ENCODE results near the gene JAKMIP1. TPM values are rescaled to one million over a fixed set of nuclear protein-coding genes. Genes with fewer than 3 reads are reported as not detected.

JAKMIP1 gene
- total RNA-seq, 4 donors from 2014 or later = 0.26 to 0.48 TPM; not detected in 2

DNA sequence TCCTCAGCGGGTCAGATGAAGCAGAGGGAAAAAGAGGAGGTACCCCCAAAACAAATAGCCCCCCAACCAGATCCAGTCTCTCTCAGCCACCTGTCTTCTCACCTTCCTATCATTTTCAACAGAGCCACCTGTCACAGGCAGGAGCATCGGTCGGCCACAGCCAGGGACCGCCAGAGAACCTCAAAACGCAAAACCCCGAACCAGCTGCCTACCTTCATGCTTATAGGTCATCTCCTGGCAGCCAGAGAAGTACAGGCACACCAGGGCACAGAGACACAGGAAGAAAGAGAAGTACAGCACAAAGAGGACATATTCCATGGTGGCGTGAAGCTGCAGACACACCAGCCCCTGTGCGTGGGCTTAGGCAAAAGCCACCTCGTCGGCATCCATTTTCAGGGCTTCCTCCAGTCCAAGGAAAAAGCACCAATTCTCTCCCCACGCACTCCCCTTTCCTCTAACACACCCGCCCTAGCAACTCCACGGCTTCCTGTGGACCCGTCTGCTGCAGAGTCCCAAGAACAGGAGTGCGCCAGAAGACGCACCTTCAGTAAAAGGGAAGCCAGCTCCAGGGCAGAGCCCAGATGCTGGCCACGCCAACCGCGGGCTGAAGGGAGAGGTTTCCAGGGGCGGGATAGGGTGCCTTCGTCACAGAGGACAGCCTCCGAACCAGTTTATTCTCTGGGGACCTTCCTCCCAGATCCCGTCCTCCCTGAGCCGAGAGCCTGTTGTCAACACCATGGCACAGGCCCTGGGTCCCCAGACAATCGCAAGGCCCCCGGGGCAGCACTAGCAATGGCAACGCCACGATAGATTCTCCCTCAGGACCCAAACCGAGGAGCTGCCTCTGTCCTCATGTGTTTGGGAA lies 130.3 kb downstream of the JAKMIP1 start:
- Histone ChIP-seq H3K9me3 (no peaks in the 10 kb centered on the region), H3K4me1 (no peaks in the 10 kb centered on the region), H3K36me3 (no peaks in the 10 kb centered on the region), H3K27ac (no peak overlapping the region), H3K27me3 (no peaks in the 10 kb centered on the region), H3K4me3 (no peak overlapping the region)
- DNase-seq = no peak
- TF ChIP-seq CTCF (IDR thresholded peaks at IDR 0.05) (no peak), POLR2A (IDR thresholded peaks at IDR 0.05) (no peak)
- intact Hi-C loops (cut with DNase I; ENCODE audit: low total_unique reads) = no loop called here

DNA sequence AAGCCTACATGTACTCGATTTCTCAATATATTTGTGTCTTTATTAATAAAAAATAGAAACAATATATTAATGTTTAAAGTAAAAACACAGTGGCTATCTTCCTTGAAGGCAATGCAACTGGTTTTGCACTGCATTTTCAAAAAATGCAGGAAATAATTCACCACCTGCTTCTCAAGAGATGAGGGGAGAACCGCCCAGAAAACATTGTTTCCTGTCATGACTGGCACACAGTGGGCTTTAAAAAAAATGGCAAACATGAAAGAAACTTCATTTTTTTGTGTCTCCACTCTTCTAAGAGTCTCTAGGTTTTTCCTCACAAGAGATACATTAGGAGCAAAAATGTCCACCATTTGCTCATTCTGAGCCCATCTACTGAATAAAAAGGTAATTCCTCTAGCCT lies 131.4 kb downstream of the JAKMIP1 start:
- no peaks in the 10 kb centered on the region for H3K27me3 ChIP-seq
- no peak overlapping the region for H3K27ac ChIP-seq
- H3K4me3 ChIP-seq = no peak overlapping the region
- DNase-seq = no peak
- intact Hi-C loops (cut with DNase I; ENCODE audit: low total_unique reads) = no loop called here
- no peaks in the 10 kb centered on the region for H3K4me1 ChIP-seq
- no peaks in the 10 kb centered on the region for H3K9me3 ChIP-seq
- no peaks in the 10 kb centered on the region for H3K36me3 ChIP-seq
- TF ChIP-seq CTCF (IDR thresholded peaks at IDR 0.05) (no peak), POLR2A (IDR thresholded peaks at IDR 0.05) (no peak)

- H3K9me3 ChIP-seq = no peaks in the 10 kb centered on the region
- no peaks in the 10 kb centered on the region for H3K27me3 ChIP-seq
- no peak overlapping the region for H3K27ac ChIP-seq
- H3K4me1 ChIP-seq = no peaks in the 10 kb centered on the region
- intact Hi-C loops (cut with DNase I; ENCODE audit: low total_unique reads) = no loop called here
- no peak for TF ChIP-seq CTCF (IDR thresholded peaks at IDR 0.05)
- TF ChIP-seq POLR2A (IDR thresholded peaks at IDR 0.05) = no peak
- DNase-seq = no peak
- H3K36me3 ChIP-seq = no peaks in the 10 kb centered on the region
- no peak overlapping the region for H3K4me3 ChIP-seq
Measured at GRCh38 chr4:6065934-6066590, 134.3 kb downstream of the JAKMIP1 start.

- TF ChIP-seq POLR2A (IDR thresholded peaks at IDR 0.05) (no peak), CTCF (IDR thresholded peaks at IDR 0.05) (no peak)
- no peak overlapping the region for H3K4me3 ChIP-seq
- H3K36me3 ChIP-seq = no peaks in the 10 kb centered on the region
- DNase-seq = no peak
- no peak overlapping the region for H3K27ac ChIP-seq
- H3K9me3 ChIP-seq = no peaks in the 10 kb centered on the region
- H3K4me1 ChIP-seq = no peaks in the 10 kb centered on the region
- intact Hi-C loops (cut with DNase I; ENCODE audit: low total_unique reads) = no loop called here
- no peaks in the 10 kb centered on the region for H3K27me3 ChIP-seq
Measured at GRCh38 chr4:6065166-6065565, 135.2 kb downstream of the JAKMIP1 start.

DNA sequence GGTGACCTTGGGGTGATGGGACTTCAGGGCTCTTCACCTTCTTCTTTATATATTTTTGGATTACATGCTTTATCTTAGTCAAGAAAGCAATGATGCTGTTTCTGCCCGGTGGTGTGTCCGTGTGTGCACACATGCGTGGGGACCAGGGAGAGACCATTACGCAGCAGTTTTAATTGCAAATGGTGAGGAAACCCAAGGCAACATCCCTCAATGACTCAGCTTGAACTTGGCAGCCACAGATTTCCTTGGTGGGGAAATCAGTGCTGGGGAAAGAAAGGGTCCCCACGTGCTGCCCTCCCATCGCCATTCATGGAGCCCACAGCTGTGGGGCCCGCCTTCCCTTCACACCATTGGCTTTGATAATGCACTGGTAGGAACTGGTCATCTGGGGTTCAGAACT lies 136.0 kb downstream of the JAKMIP1 start:
- H3K9me3 ChIP-seq = peaks cover 0 to 3% of the 10 kb centered on the region in 2 donors
- TF ChIP-seq POLR2A (IDR thresholded peaks at IDR 0.05) (no peak), CTCF (IDR thresholded peaks at IDR 0.05) (no peak)
- H3K27me3 ChIP-seq = no peaks in the 10 kb centered on the region
- H3K4me3 ChIP-seq = no peak overlapping the region
- H3K4me1 ChIP-seq = no peaks in the 10 kb centered on the region
- H3K36me3 ChIP-seq = no peaks in the 10 kb centered on the region
- no peak for DNase-seq
- intact Hi-C loops (cut with DNase I; ENCODE audit: low total_unique reads) = no loop called here
- H3K27ac ChIP-seq = no peak overlapping the region
